ENCODE measurements around the gene SPACA5. TPM values are rescaled to one million over a fixed set of nuclear protein-coding genes. Genes with fewer than 3 reads are reported as not detected.
"Not testable (repeated sequence)": the region's sequence is repeated elsewhere in the genome, so short reads cannot be mapped to it uniquely, and the experiment has no call there.

Gene SPACA5
- total RNA-seq, 2 donors from 2014 or later, result not detected

- H3K27ac Mint-ChIP-seq, result peak overlapping the region; percentile 95
- peak overlapping the region; percentile 96 for H3K4me3 Mint-ChIP-seq
- H3K36me3 Mint-ChIP-seq (ENCODE audit: low read depth), result peaks cover 2% of the 10 kb centered on the region
- no peaks in the 10 kb centered on the region for H3K27me3 Mint-ChIP-seq
- H3K9me3 ChIP-seq (ENCODE audit: control insufficient read depth, low read length, poor library complexity, severe bottlenecking), result no peaks in the 10 kb centered on the region
- no peak for ATAC-seq
- H3K4me1 Mint-ChIP-seq, result peaks cover 14% of the 10 kb centered on the region
- DNase-seq, result no peak
These were observed 3.9 kb upstream of the SPACA5 start for GRCh38 chrX:48002929-48003328.

GRCh38 chrX:48003367-48003757, 3.4 kb upstream of the SPACA5 start:
- peaks cover 14% of the 10 kb centered on the region for H3K4me1 Mint-ChIP-seq
- no peaks in the 10 kb centered on the region for H3K27me3 Mint-ChIP-seq
- DNase-seq (no peak), ATAC-seq (peak; percentile 10)
- peak overlapping the region; percentile 96 for H3K4me3 Mint-ChIP-seq
- no peaks in the 10 kb centered on the region for H3K9me3 ChIP-seq (ENCODE audit: control insufficient read depth, low read length, poor library complexity, severe bottlenecking)
- peaks cover 2% of the 10 kb centered on the region for H3K36me3 Mint-ChIP-seq (ENCODE audit: low read depth)
- peak overlapping the region; percentile 95 for H3K27ac Mint-ChIP-seq

- H3K4me3 Mint-ChIP-seq, result peak within 1 kb of the TSS; percentile 96
- H3K4me1 Mint-ChIP-seq, result peaks cover 14% of the 10 kb centered on the region
- no peaks in the 10 kb centered on the region for H3K9me3 ChIP-seq (ENCODE audit: control insufficient read depth, low read length, poor library complexity, severe bottlenecking)
- H3K27me3 Mint-ChIP-seq, result no peaks in the 10 kb centered on the region
- H3K27ac Mint-ChIP-seq, result peak within 1 kb of the TSS; percentile 95
- DNase-seq (peak; percentile 83 to 88 (median 87)), ATAC-seq (peak; percentile 92)
- H3K36me3 Mint-ChIP-seq (ENCODE audit: low read depth), result peaks cover 2% of the 10 kb centered on the region
These were observed 2.9 kb upstream of the SPACA5 start, which contains the start of gene ZNF182 for GRCh38 chrX:48003758-48004457. TSS of gene ZNF182 (minus strand) at chrX:48003989. CDS start at chrX:48002609, 1,380 bp downstream.

GRCh38 chrX:48009445-48009960, 2.7 kb downstream of the SPACA5 start:
- H3K27me3 Mint-ChIP-seq; DNase-seq; H3K27ac Mint-ChIP-seq; ATAC-seq; H3K4me1 Mint-ChIP-seq; H3K9me3 ChIP-seq (ENCODE audit: control insufficient read depth, low read length, poor library complexity, severe bottlenecking); H3K36me3 Mint-ChIP-seq (ENCODE audit: low read depth); H3K4me3 Mint-ChIP-seq: not testable (repeated sequence)

GRCh38 chrX:48016583-48017310, 10.0 kb downstream of the SPACA5 start:
- H3K4me1 Mint-ChIP-seq; H3K9me3 ChIP-seq (ENCODE audit: control insufficient read depth, low read length, poor library complexity, severe bottlenecking); ATAC-seq; DNase-seq; H3K27ac Mint-ChIP-seq; H3K27me3 Mint-ChIP-seq; H3K4me3 Mint-ChIP-seq; H3K36me3 Mint-ChIP-seq (ENCODE audit: low read depth): not testable (repeated sequence)

- not testable (repeated sequence) for H3K9me3 ChIP-seq (ENCODE audit: control insufficient read depth, low read length, poor library complexity, severe bottlenecking); H3K36me3 Mint-ChIP-seq (ENCODE audit: low read depth); H3K27ac Mint-ChIP-seq; DNase-seq; H3K4me1 Mint-ChIP-seq; H3K27me3 Mint-ChIP-seq
- ATAC-seq, result peak; percentile 77
- peak overlapping the region; percentile 36 for H3K4me3 Mint-ChIP-seq
These were observed 13.1 kb downstream of the SPACA5 start for GRCh38 chrX:48019892-48020291.

- not testable (repeated sequence) for H3K9me3 ChIP-seq (ENCODE audit: control insufficient read depth, low read length, poor library complexity, severe bottlenecking); H3K27me3 Mint-ChIP-seq; H3K36me3 Mint-ChIP-seq (ENCODE audit: low read depth); ATAC-seq; H3K4me1 Mint-ChIP-seq
- peak in 1 of 3 donors; percentile 12 for DNase-seq
- Mint-ChIP-seq H3K27ac (peak overlapping the region; percentile 97), H3K4me3 (peak overlapping the region; percentile 36)
These were observed 13.7 kb downstream of the SPACA5 start for GRCh38 chrX:48020472-48020871.

GRCh38 chrX:48021026-48021900, 14.5 kb downstream of the SPACA5 start:
- no peaks in the 10 kb centered on the region for H3K27me3 Mint-ChIP-seq
- no peaks in the 10 kb centered on the region for H3K36me3 Mint-ChIP-seq (ENCODE audit: low read depth)
- peak overlapping the region; percentile 93 for H3K4me3 Mint-ChIP-seq
- H3K27ac Mint-ChIP-seq, result peak overlapping the region; percentile 97
- peak; percentile 69 for ATAC-seq
- H3K4me1 Mint-ChIP-seq, result peaks cover 8% of the 10 kb centered on the region
- no peaks in the 10 kb centered on the region for H3K9me3 ChIP-seq (ENCODE audit: control insufficient read depth, low read length, poor library complexity, severe bottlenecking)
- DNase-seq, result peak; percentile 49 to 64 (median 56)

GRCh38 chrX:48022100-48022499, 15.3 kb downstream of the SPACA5 start:
- H3K4me1 Mint-ChIP-seq, result peaks cover 11% of the 10 kb centered on the region
- no peaks in the 10 kb centered on the region for H3K27me3 Mint-ChIP-seq
- no peaks in the 10 kb centered on the region for H3K36me3 Mint-ChIP-seq (ENCODE audit: low read depth)
- H3K27ac Mint-ChIP-seq, result no peak overlapping the region
- ATAC-seq (no peak), DNase-seq (no peak)
- H3K9me3 ChIP-seq (ENCODE audit: control insufficient read depth, low read length, poor library complexity, severe bottlenecking), result no peaks in the 10 kb centered on the region
- no peak overlapping the region for H3K4me3 Mint-ChIP-seq

- H3K27ac Mint-ChIP-seq, result no peak overlapping the region
- no peaks in the 10 kb centered on the region for H3K27me3 Mint-ChIP-seq
- no peaks in the 10 kb centered on the region for H3K36me3 Mint-ChIP-seq (ENCODE audit: low read depth)
- H3K4me3 Mint-ChIP-seq, result peak overlapping the region; percentile 1
- ATAC-seq, result no peak
- H3K4me1 Mint-ChIP-seq, result peaks cover 11% of the 10 kb centered on the region
- DNase-seq, result no peak
- no peaks in the 10 kb centered on the region for H3K9me3 ChIP-seq (ENCODE audit: control insufficient read depth, low read length, poor library complexity, severe bottlenecking)
These were observed 15.9 kb downstream of the SPACA5 start for GRCh38 chrX:48022738-48023137.

- Mint-ChIP-seq H3K4me1 (peaks cover 11% of the 10 kb centered on the region), H3K27ac (no peak overlapping the region), H3K36me3 (ENCODE audit: low read depth) (no peaks in the 10 kb centered on the region), H3K4me3 (no peak overlapping the region), H3K27me3 (no peaks in the 10 kb centered on the region)
- ATAC-seq (no peak), DNase-seq (peak in 1 of 3 donors; percentile 30)
- no peaks in the 10 kb centered on the region for H3K9me3 ChIP-seq (ENCODE audit: control insufficient read depth, low read length, poor library complexity, severe bottlenecking)
These were observed 18.8 kb downstream of the SPACA5 start for GRCh38 chrX:48025561-48025960.

- H3K27ac Mint-ChIP-seq; DNase-seq; H3K36me3 Mint-ChIP-seq (ENCODE audit: low read depth); H3K4me3 Mint-ChIP-seq; H3K27me3 Mint-ChIP-seq; ATAC-seq; H3K9me3 ChIP-seq (ENCODE audit: control insufficient read depth, low read length, poor library complexity, severe bottlenecking); H3K4me1 Mint-ChIP-seq: not testable (repeated sequence)
These were observed 20.8 kb downstream of the SPACA5 start for GRCh38 chrX:48027545-48027944.

- ATAC-seq (no peak), DNase-seq (no peak)
- Mint-ChIP-seq H3K27me3 (no peaks in the 10 kb centered on the region), H3K27ac (no peak overlapping the region), H3K36me3 (ENCODE audit: low read depth) (no peaks in the 10 kb centered on the region), H3K4me3 (no peak overlapping the region), H3K4me1 (peaks cover 7% of the 10 kb centered on the region)
- no peaks in the 10 kb centered on the region for H3K9me3 ChIP-seq (ENCODE audit: control insufficient read depth, low read length, poor library complexity, severe bottlenecking)
These were observed 21.3 kb downstream of the SPACA5 start for GRCh38 chrX:48028091-48028490.

All from T-helper 17 cell (primary cell).